Posterior vena cava (tissue), 2 donors: ENCODE results near the gene ZC3H6. TPM values are rescaled to one million over a fixed set of nuclear protein-coding genes. Genes with fewer than 3 reads are reported as not detected.
"Not testable (repeated sequence)": the region's sequence is repeated elsewhere in the genome, so short reads cannot be mapped to it uniquely, and the experiment has no call there.

Experiments used
- DNase-seq: peaks from one replicate; pipeline ENCODE4 v3.0.0-alpha.2; 2020; ENCODE audit warnings: low spot score
- intact Hi-C, 2 donors: fragments of 100-400 bp; cut with DNase I; formaldehyde crosslinking; loops; one replicate each; pipeline versions ENCODE4 v1.14.1 to v1.14.2; 2022 to 2023
- total RNA-seq, 2 donors: library from RNA; stranded (reverse); fragmentation: NEBNext Ultra II Directional; extraction: Animal tissue kit (Norgen Biotek cat#: 25700); gene quantifications; one replicate each; pipeline ENCODE4 v1.2.1, GENCODE V29; 2021
- donor health status: DM: yes; HTN: yes; CAD: no.
- donor health status: DM: yes; HTN: yes; CAD: no.

ZC3H6 gene
- total RNA-seq, 2 donors from 2014 or later: 16.3 to 17.0 TPM

GRCh38 chr2:112360055-112360454 lies 84.7 kb downstream of the ZC3H6 start:
- intact Hi-C loops, DNase-seq: not testable (repeated sequence)

Other genes with a start within 250 kb of the ZC3H6 start
- gene TMEM87B, start 220.3 kb upstream of the ZC3H6 start, total RNA-seq: 10 to 100 TPM; 28.3 to 42.7 TPM
- gene FBLN7, start 137.2 kb upstream of the ZC3H6 start, total RNA-seq: 10 to 100 TPM; 14.6 to 15.4 TPM
- gene ZC3H8, start 20.6 kb upstream of the ZC3H6 start, total RNA-seq: 1 to 10 TPM; 6.0 to 8.1 TPM
- 10 to 100 TPM; 14.9 to 24.3 TPM for gene RGPD8, start 158.0 kb downstream of the ZC3H6 start, total RNA-seq
- 10 to 100 TPM; 33.5 to 42.3 TPM for gene TTL, start 206.6 kb downstream of the ZC3H6 start, total RNA-seq